Stimulated activated CD4-positive, alpha-beta T cell treated with anti-CD3 and anti-CD28 coated beads, Interleukin-2, amount 100 ng/mL, for 48 hours (primary cell): ENCODE measurements around the gene NKX1-2.

Experiments used
- DNase-seq, 2 donors: peaks; one replicate each; pipeline ENCODE4 v3.0.0-alpha.2; 2020

Gene NKX1-2

DNA sequence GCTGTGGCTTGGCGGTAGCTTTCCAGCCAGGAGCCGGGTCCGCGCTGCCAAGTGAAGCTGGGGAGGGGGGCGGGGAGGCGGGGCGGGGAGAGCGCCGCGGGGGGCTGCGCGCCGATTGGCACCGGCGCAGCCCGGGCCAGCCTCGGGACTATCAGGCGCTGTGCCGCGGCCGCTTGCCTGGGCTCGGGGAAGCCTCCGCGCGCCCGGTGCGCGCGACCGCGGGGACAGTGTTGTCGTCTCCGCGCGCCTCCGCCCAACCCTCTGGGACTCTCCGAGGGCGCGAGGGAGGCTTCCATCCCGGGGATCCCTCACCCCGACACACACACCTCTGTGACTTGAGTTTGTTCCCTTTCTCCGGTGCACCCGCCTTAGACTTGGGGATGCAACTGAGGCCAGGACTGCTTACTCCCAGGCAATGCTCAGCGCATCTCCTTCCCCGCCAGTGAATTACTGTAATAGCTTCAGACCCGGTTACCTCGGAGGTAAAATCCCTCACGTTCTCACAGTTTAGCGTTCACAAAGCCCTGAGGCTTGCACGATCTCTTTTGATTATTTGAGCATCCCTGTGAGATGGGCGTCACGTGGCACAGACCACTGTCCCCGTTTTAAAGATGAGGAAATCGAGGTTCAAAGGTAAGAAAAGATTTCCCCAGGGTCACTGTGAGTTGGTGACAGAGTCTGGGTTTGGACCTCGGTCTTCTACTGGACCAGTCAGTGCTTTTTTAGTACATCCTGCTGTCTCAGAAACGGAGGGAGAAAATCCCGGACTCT lies at the start of gene NKX1-2:
NKX1-2 (minus strand) TSS at position 24 of the 771 bp plus-strand sequence. CDS start 92 bp downstream, outside the sequence.
- DNase-seq = no peak

DNA sequence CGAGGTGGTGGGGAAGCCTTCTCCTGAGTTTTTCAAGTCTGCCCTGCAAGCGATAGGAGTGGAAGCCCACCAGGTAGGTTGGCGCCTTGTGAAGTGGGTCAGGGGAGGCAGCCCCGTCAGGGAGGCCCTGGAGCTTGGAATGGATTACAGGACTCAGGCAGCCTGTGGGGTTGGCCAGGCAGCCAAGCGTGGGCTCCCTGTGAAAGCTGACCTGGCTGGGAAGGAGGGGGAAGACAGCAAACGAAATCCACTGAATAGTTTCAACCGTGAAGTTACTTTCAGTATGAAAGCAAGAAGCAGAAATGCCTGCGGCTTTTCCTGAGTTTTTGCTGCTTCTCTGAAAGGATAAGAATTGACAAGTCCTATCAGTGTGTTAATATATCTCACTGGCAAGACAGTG lies 48.2 kb upstream of the NKX1-2 start:
- DNase-seq = no peak

DNA sequence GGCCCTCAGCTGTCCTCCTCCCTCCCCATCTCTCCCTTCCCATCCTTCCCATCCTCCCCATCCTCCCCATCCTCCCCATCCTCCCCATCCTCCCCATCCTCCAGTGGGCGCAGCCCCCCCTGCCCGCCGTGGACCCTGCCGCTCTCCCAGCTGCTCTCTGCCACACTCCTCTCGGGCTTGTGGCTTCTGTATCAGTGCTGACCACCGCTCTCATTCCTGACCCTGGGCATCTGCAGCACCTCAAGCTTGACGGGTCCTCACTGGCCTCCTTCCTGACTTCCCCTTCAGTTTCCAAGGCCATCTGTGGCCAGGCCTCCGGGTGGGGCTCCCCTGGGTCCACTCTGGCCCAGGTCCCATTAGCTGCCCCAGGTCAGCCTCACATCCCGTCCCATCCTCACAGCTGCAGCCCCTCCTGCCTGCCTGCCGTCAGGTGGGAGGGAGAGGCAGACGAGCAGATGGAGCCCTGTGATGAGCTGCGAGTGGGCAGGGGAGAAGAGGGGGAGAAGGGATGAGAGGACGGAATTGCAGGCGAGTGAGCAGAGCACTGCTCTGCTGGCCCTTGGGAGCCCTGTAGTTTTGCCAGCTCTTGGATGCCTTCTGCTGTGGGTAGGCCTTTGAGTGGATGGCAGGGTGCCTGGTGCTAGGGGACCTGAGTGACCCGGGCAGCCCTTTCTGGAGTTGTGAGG lies 47.5 kb upstream of the NKX1-2 start:
- no peak for DNase-seq

DNA sequence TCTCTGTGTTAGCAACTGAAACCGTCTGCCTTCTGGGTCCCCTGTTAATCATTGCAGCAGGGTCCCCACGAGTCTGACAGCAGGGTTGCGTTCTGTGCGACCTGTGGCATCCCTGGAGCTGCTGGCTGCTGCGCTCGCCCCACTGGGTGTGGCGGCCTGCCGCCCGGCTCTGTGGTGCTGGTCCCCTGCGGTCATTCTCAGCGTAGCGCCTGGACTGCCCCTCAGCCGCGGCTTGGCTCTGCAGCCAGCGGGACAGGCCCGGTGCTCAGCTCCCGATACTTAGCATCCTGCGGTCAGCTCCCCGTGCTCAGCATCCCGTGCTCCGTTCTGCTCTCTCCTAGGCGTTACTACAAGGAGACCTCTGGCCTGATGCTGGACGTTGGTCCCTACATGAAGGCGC lies 46.8 kb upstream of the NKX1-2 start:
- no peak for DNase-seq

DNA sequence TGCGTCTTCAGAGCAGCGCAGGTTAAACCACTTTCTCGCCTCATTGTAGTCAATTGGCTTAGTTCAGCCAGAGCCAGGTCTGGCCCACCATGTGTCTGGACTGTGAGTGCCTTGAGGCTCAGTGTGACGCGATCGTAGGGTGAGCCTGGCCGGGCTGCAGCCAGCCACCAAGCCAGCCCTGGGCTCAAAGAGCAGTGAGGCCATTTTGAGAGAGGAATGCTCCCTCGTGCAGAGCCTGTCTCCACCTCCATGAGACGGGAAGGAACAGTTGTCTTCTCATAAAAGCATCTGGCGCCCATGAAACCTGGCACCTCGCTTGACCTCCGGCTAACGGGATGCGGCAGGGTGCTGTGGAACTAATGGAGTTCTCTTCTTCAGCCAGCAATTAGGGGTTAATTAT lies 46.3 kb upstream of the NKX1-2 start:
- DNase-seq = no peak

DNA sequence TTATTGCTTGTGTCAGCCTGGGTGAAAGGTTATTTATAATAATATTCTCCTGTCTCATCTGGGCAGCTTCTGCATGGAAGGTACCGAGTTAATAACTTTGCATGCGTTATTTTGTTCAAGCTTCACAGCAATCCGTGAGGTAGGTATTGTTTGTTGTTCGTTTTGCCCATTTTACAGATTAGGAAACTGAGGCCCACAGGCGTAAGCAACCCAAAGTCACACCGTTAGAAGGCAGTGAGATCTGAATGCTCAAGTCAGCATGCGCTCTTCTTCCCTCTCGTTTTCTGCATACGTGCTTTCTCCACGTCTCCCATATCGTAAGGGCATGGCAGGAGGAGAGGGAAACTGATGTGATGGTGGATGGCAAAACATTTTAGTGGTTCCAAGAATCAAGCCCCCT lies 45.9 kb upstream of the NKX1-2 start:
- DNase-seq = no peak

DNA sequence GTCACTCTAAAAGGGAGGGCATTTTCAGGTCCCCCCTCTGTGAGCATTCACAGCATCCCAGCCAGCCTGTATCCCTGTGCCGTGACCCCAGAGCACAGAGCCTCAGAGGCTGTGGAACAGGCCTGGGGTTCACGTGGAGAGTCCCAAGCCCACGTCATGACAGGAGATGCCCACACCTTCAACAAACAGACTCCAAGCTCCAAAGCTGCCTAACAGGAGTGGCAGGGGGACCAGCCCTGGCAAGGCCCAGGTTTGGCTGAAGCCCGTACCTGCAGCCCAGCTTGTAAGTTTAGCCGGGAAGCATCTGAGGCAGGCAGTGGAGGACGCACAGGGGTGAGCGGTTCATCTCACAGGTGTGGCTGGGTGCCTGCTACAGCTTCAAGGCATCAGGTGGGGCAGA lies 45.3 kb upstream of the NKX1-2 start:
- no peak for DNase-seq

DNA sequence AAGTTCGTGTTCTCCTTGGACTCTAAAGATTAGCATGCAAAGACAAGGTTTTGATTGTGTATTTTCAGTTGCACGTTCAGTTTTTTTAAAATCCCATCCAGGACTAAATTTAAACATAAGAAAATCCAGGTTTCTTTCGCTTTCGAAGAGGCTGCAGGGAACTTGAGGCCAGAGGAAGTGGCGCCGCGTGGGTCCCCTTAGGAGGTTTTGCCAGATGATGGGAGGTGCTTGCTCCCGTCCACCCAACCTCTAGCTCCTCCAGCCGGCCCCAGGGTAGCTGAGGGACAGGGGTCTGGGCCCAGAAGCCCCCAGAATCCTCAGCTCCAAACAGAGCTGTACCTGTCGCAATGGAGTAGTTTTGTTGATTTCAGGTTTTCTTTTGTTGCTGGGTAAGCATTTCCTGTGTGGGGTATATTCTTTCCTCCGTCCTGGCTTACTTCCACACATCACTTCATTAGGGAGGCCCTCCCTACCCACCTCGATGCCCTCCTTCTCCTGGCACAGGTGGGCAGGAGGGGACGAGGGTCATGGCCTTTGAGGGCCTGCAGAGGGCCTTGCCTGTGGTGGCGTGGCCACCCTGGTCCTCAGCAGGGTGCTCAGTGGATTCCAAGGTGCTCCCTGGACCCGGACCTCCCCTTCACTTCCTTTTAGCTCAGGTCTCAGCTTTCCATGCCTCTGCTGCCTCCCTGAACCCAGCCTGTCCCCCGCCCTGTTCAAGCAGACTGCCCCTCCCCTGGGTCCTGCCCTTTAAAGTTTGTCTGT lies 44.4 kb upstream of the NKX1-2 start:
- no peak for DNase-seq

DNA sequence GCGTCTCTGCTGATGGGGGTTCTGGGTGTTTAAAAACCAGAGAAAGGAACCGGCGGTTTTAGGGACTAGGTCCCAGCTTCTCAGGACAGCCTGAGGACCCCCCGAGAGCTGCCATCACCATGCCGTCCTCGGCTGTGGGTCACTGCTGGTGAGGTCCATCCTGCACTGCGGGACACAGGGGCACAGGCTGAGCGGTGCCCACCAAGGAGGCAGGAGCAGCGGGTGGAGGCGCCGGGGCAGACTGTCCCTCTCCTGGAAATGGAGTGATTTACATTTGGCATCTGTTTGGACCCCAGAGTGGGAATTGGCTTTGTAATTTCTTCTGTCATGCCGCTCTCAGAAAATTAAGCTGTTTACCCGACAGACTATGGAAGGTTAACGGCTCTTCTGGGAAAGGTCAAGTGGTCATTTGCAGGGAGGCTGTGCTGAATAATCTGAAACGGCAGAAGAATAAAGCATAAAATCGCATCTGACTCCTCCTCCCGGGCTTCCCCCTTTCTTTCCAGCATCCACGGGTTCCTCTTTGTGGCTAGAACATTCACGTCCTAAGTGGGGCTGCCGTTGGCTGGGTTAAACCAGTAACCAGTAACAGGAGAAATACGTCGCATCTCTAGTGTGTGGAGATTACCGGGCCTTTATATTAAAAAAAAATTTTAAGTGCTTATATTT lies 43.5 kb upstream of the NKX1-2 start:
- no peak for DNase-seq

DNA sequence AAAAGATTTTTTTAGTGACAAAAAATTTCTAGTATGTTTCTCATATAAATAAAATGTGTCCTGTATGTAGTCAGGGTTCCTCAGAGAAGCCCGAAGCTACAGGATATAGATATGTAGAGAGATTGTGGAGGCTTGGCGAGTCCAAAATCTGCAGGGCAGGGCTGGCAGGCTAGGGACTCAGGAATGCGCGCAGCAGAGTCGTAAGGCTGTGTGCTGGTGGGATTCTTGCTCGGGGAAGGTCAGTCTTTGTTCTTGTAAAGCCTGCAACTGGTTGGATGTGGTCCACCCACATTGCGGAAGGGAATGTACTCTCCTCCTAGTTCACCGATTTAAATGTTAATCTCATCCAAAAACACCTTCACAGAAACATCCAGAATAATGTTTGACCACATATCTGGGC lies 42.4 kb upstream of the NKX1-2 start:
- no peak for DNase-seq

DNA sequence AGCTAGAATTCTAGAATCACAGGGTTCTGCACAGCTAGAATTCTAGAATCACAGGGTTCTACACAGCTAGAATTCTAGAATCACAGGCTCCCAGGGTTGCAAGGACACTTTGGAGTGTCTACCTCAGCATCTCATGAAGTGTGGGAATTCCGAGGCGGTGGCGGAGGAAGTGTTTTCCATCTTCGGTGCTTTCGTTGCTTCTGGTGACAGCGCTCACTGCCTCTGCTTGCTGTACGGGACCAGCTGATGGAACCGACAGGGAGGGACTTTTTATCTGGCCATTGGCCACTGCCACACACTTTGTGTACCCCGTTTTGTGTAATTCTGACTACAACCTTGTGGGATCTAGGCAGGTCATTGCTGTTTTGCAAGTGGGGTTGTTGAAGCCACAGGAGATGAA lies 41.3 kb upstream of the NKX1-2 start:
- DNase-seq = no peak

DNA sequence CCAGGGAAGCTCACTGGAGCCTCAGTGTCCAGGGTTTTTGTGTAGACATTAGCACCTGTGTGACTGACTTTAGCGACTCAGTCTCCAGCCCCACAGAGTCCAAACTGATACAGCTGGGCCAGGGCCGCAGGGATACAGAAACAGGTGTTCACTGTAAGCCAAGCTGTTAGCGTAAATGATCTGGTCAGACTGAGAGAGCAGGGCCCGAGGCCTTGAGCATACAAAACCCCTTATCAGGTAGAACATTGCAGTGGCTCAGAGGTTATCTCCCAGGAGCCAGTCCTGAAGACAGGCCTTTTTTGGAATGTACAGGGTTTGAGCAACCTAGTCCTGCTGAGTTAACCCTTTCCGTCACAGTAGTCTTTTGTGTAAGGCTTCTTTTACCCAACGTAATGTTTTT lies 36.8 kb upstream of the NKX1-2 start:
- no peak for DNase-seq

DNA sequence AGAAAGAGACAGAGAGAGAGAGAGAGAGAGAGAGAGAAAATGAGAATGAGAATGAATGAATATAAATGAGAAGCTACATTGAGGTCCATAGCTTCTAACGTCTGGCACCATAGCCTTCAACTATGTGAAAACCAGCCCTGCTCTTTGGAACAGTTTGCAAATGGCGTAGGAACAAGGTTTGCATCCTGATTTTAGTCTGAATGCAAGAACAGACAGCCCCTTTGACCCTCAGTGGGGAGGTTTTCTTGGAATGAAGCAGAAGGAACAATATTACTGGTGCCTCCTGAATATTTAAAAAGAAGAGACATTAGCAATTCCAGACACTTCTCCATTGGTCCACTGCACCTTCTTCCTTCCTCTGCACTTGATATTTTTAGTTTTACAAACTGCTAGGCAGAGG lies 34.8 kb upstream of the NKX1-2 start:
- DNase-seq = no peak

DNA sequence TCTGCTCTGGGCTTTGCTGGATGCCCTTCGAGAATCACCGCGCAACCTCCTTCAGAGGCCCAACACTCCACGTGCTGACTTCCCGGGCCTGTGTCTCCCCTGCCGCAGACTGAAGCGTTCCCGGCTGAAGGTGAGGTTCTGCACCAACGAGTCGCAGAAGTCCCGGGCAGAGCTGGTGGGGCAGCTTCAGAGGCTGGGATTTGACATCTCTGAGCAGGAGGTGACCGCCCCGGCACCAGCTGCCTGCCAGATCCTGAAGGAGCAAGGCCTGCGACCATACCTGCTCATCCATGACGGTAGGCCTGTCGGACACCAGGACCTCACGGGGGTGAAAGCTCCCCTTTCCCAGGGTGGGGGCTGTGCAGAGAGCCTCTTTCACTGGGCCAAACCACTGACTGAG lies 34.2 kb upstream of the NKX1-2 start:
- no peak for DNase-seq

DNA sequence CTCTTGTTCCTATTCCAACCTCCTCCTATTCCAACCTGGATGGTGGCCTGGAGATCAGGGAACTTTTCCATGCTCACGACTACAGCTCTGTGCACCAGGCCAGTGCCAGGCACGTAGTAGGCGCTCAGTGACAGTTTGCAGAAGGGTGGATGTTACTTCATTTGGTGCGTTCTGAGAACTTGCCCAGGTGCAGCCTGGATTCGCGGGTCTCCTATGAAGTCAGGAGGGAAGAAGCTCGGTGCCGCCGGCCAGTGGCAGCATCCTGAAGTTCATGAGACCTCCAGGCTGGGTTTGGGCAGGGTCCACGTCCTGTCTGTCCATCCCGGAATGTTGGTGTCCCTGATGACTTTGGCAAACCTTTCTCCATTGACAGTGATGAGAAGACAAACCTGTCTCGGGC lies 33.0 kb upstream of the NKX1-2 start:
- no peak for DNase-seq

DNA sequence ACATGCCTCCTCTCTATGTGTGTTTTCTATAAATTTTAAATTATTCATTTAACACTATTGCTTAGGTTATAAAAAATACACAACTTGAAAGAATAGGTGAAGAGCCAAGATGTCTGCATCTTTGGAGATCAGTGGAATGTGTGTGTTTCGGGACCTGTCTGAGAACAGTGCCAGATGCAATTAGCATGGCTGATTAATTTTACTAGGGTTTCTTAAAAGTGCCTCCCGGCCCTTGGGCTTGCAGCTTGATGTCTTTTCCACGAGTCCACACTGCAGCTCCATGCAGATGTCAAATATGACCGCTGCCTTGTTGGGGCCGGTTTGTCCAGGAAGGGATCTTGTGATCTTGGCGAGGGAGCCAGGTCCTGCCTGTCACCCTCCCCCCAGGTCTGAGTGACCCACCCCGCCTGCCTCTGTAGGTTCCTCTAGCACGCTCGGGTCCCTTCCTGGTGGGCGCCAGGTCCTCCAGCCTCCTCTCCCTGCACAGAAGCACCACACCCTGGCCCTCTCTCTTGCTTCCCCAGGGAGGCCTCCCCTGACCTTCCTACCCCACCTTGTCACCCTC lies 32.5 kb upstream of the NKX1-2 start:
- DNase-seq = no peak

DNA sequence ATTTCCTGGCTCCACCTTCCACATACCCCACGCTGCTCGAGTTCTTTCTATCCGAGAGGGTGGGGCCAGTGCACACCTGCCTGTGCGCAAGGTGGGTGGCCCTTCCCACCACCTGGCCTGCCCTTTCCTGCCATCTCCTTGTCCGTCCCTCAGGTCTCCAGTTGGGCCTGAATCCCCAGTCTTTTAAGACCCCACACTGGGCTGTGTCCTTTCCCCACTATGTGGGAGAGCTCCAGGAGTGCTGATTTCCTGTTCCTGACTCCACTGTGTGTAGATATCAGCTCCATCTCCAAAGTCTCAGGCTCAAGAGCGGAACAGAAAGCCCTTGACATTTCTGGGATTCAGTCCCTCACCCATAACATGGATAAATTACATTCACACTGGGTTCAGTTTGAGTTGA lies 31.9 kb upstream of the NKX1-2 start:
- no peak for DNase-seq

DNA sequence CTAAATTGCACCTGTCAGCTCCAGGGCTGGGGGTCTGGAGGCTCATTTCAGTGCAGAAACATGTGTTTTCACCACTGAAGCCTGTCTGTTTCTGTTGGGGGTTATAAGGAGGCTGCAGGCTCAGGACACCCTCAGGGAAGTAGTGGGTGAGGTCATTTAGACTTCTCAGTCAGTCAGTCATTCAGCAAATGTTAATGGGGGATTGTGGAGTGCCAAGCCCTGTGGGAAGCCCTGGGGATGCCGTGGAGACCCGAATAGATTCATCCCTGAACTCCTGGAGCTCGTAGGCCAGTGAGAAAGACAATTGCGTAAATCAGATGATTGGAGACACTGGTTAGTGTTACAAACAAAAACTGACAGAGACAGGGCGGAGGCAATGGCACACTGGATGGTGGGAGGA lies 31.0 kb upstream of the NKX1-2 start:
- no peak for DNase-seq

DNA sequence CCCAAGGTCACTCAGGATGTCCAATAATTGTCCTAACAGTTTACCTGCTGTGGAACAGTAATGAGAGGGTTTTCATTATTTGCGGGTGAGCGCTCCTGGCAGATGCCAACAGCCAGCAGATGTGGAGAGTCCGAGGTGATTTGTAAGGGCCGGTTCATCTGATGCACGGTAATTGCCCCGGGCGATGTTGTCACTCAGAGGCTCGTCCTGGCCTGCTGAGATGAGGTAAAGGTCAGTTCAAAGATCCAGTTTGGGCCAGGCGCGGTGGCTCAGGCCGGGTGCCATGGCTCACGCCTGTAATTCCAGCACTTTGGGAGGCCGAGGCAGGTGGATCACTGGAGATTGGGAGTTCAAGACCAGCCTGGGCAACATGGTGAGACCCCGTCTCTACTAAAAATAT lies 28.7 kb upstream of the NKX1-2 start:
- no peak for DNase-seq

DNA sequence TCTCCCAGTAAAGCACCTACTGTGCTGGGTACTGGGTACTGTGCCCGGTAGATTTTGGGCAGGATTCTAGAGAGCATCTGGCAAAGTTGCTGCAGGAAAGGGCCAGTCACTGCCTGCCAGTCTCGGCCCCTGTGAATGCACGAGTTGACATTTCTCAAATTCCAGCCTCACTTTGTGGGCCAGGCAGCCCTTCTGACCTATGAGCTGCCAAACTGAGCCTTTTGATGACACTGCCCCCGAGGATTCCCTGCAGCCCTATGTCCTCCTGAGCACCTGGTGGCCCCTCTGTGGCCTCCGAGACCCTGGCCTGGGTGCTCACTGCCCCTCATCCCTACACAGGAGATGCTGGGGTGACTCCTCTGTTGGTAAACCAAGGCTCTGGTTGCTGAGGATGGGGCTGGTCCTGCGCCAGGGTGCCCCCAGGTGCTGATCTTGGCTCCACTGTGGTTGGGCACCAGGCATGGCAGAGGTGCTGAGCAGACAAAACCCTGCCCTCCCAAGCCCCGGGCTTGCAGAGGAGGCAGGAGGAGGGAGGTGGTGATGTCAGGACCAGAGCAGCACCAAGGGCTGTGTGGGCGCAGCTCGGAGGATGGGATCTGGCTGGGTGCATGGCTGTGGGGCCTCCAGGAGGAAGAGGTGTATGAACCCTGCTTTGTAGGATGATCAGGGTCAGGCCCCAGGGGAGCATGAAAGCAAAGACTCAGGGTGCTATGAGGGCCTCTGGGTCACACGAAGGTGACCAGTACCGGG lies 28.0 kb upstream of the NKX1-2 start:
- no peak for DNase-seq

DNA sequence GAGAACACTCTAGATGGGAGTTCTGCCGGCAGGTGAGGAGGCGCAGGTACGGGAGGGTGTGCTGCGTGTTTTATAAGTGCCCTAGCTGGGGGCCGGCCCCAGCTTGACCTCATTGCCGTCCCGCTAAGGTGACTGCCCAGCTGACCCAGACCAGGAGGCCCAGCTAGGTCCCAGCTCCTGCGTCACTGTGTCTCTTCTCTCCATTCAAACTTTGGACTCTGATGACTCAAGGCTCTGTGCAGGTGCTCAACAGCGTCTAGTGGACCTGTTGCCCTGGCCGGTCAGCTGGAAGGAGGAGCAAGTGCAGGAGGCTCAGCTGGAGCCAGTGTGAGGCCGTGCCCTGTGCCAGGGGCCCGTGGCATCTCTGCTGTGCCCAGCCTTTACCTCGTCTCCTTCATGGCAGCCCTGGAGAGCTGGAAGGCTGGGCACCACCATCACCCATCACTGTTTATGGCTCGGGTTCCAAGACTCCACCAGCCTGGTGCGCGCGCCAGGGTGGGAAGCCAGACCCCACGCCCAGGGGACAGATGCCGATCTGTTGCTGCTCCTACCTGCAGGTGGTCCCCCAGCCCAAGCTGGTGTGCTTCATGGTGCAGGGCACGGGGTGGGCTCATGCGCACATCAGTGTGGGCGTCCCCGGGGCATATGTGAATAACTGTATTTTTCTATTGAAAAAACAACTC lies 26.3 kb upstream of the NKX1-2 start:
- DNase-seq = no peak
